ENCODE measurements around the gene MMP24OS. TPM values are rescaled to one million over a fixed set of nuclear protein-coding genes. Genes with fewer than 3 reads are reported as not detected.
A peak's percentile ranks its signal among the peaks of the same experiment; 100 is the strongest.

The MMP24OS gene
- polyA plus RNA-seq, 3 donors: 9.5 to 43.9 (median 9.6) TPM

- peak overlapping the region; percentile 15 to 97 for H3K27ac ChIP-seq (ENCODE audit: low read depth in 1 of 2, low read length in 2 of 2)
- 96% methylated on average over 4 of the region's 7 CpGs for WGBS (ENCODE audit: insufficient coverage)
- Mint-ChIP-seq H3K4me1 (peaks cover 24% of the 10 kb centered on the region), H3K27ac (peak overlapping the region; percentile 58 to 97 (median 81)), H3K9me3 (peaks cover 0 to 1% (median 0%) of the 10 kb centered on the region in 7 donors), H3K27me3 (ENCODE audit: low read depth in 3 of 3) (no peaks in the 10 kb centered on the region), H3K36me3 (peaks cover 38 to 55% of the 10 kb centered on the region in 2 donors), H3K4me3 (no peak overlapping the region)
- peaks cover 25 to 34% of the 10 kb centered on the region in 2 donors for H3K4me1 ChIP-seq (ENCODE audit: control insufficient read depth in 1 of 2, insufficient read depth in 2 of 2, low read length in 2 of 2)
- DNase-seq: no peak
- no peak overlapping the region for H2AFZ ChIP-seq (ENCODE audit: insufficient read depth, low read depth, low read length, poor library complexity, severe bottlenecking)
- no peak for TF ChIP-seq CTCF (IDR thresholded peaks at IDR 0.05)
- no peak overlapping the region for H3K4me3 ChIP-seq (replicated peaks in 1 of 3; ENCODE audit: low read depth in 2 of 3, low read length in 3 of 3)
- H4K20me1 ChIP-seq (ENCODE audit: insufficient read depth, low read length): peaks cover 31% of the 10 kb centered on the region
- no peak overlapping the region for H3K9ac ChIP-seq (ENCODE audit: insufficient read depth, low read length, poor library complexity, severe bottlenecking)
- H3K79me2 ChIP-seq (ENCODE audit: insufficient read depth, low read length): peaks cover 62% of the 10 kb centered on the region
- H3K27me3 ChIP-seq (ENCODE audit: control insufficient read depth in 2 of 2, insufficient read depth in 2 of 2, low read length in 2 of 2): no peaks in the 10 kb centered on the region
- H3K4me2 ChIP-seq (replicated peaks; ENCODE audit: extremely low read depth, low read length, poor library complexity, severe bottlenecking): no peak overlapping the region
- H3K36me3 ChIP-seq (replicated peaks in 1 of 2; ENCODE audit: control insufficient read depth in 1 of 2, insufficient read depth in 2 of 2, low read length in 2 of 2): peaks cover 36 to 54% of the 10 kb centered on the region in 2 donors
- no peaks in the 10 kb centered on the region for H3K9me3 ChIP-seq (replicated peaks in 1 of 2; ENCODE audit: control insufficient read depth in 1 of 2, insufficient read depth in 1 of 2, low read length in 2 of 2)
- intact Hi-C loops (cut with micrococcal nuclease): loop anchor here in 1 of 2 donors (10.0 kb wide), 1 partner anchor 135 kb away; the partner anchor contains the start of gene EDEM2
Measured at GRCh38 chr20:35279533-35280174, 1.7 kb upstream of the MMP24OS start.

DNA sequence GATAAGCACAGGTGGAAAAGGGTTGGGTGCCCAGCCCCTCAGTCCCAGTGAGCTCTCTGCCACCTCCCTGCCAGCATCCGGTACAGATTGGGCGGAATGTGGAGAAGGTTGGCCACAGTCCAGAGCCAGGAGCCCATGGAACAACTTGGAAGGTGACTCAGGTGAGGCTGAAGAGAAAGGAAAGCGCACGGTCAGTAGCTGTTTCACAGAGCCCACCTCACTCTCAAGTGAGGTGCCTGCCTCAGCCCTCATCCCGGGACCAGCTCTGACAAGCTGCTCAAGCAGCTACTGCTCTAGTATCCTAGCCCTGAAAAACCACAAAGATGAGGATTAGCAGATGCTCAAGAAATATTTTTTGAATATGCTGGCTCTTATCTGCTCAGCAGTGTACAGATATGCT lies 1.1 kb upstream of the MMP24OS start:
- Mint-ChIP-seq H3K27me3 (ENCODE audit: low read depth in 3 of 3) (no peaks in the 10 kb centered on the region), H3K36me3 (peaks cover 41 to 61% of the 10 kb centered on the region in 2 donors), H3K4me1 (peaks cover 24% of the 10 kb centered on the region), H3K9me3 (peaks cover 0 to 1% (median 0%) of the 10 kb centered on the region in 7 donors), H3K4me3 (no peak overlapping the region), H3K27ac (peak overlapping the region; percentile 6 to 97 (median 91))
- no peak overlapping the region for H3K9ac ChIP-seq (ENCODE audit: insufficient read depth, low read length, poor library complexity, severe bottlenecking)
- H3K4me2 ChIP-seq (replicated peaks; ENCODE audit: extremely low read depth, low read length, poor library complexity, severe bottlenecking): no peak overlapping the region
- H3K27me3 ChIP-seq (ENCODE audit: control insufficient read depth in 2 of 2, insufficient read depth in 2 of 2, low read length in 2 of 2): no peaks in the 10 kb centered on the region
- H3K4me1 ChIP-seq (ENCODE audit: control insufficient read depth in 1 of 2, insufficient read depth in 2 of 2, low read length in 2 of 2): peaks cover 24 to 32% of the 10 kb centered on the region in 2 donors
- H2AFZ ChIP-seq (ENCODE audit: insufficient read depth, low read depth, low read length, poor library complexity, severe bottlenecking): no peak overlapping the region
- H3K9me3 ChIP-seq (replicated peaks in 1 of 2; ENCODE audit: control insufficient read depth in 1 of 2, insufficient read depth in 1 of 2, low read length in 2 of 2): no peaks in the 10 kb centered on the region
- DNase-seq: no peak
- peaks cover 37% of the 10 kb centered on the region for H4K20me1 ChIP-seq (ENCODE audit: insufficient read depth, low read length)
- H3K36me3 ChIP-seq (replicated peaks in 1 of 2; ENCODE audit: control insufficient read depth in 1 of 2, insufficient read depth in 2 of 2, low read length in 2 of 2): peaks cover 38 to 56% of the 10 kb centered on the region in 2 donors
- 100% methylated on average over 3 of the region's 5 CpGs for WGBS (ENCODE audit: insufficient coverage)
- no peak overlapping the region for H3K4me3 ChIP-seq (replicated peaks in 1 of 3; ENCODE audit: low read depth in 2 of 3, low read length in 3 of 3)
- TF ChIP-seq CTCF (IDR thresholded peaks at IDR 0.05): no peak
- peaks cover 56% of the 10 kb centered on the region for H3K79me2 ChIP-seq (ENCODE audit: insufficient read depth, low read length)
- intact Hi-C loops (cut with micrococcal nuclease): loop anchor here in 1 of 2 donors (10.0 kb wide), 1 partner anchor 134 kb away; the partner anchor contains the start of gene EDEM2
- peak overlapping the region; percentile 62 to 97 for H3K27ac ChIP-seq (ENCODE audit: low read depth in 1 of 2, low read length in 2 of 2)
